ENCODE data around the gene HIVEP3. TPM values are rescaled to one million over a fixed set of nuclear protein-coding genes. Genes with fewer than 3 reads are reported as not detected.

The HIVEP3 gene
- total RNA-seq, 1 donor from 2014 or later, result 11.6 TPM

DNA sequence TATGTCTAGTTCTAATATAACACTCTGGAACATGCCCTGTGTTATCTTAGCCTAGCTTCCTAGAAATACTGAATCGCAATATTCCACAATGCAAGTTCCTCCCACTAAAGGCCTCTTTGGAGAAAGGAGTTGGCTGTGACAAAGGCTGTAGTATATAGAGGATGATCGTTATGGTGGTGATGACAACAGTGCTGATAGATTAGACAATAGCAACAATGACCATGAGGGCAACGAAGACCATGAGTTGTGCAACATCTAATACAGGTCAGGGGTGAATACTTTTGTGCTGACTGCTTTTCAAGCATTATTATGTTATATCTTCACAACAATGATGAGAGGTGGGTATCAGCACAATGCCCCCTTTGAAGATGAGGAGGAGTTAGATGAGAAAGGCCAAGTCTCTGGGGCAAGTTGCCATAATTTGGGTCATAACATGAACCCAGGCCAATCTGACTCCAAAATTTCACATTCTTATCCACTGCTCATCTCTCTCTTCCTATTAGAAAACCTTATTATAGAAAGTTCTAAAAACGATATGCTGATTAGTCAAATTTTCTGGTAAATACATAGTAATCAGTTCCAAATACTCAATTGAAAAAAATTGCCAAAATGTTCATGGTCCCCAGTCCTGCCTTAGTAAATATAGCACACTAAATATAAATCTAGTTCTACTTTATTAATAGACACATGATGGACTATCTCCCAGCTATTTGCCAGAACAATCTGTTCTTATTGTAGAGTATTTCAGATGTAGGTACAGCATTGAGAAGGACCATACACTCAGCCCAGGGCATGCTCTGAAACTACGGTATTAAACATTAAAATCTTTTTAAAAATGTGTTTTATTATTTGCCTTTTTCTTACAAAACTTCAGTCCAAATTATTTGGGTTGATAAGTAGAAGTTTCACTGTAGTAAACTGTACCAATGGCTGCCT, 37.5 kb downstream of the HIVEP3 start:
- no peak overlapping the region for H3K27ac ChIP-seq
- no peaks in the 10 kb centered on the region for H3K9me3 ChIP-seq
- no peak for DNase-seq
- no peak overlapping the region for H3K4me3 ChIP-seq
- peaks cover 21% of the 10 kb centered on the region for H3K4me1 ChIP-seq
- ATAC-seq, result no peak
- H3K36me3 ChIP-seq, result no peaks in the 10 kb centered on the region
- intact Hi-C loops (cut with DNase I), result no loop called here
- TF ChIP-seq, protein P1, sequence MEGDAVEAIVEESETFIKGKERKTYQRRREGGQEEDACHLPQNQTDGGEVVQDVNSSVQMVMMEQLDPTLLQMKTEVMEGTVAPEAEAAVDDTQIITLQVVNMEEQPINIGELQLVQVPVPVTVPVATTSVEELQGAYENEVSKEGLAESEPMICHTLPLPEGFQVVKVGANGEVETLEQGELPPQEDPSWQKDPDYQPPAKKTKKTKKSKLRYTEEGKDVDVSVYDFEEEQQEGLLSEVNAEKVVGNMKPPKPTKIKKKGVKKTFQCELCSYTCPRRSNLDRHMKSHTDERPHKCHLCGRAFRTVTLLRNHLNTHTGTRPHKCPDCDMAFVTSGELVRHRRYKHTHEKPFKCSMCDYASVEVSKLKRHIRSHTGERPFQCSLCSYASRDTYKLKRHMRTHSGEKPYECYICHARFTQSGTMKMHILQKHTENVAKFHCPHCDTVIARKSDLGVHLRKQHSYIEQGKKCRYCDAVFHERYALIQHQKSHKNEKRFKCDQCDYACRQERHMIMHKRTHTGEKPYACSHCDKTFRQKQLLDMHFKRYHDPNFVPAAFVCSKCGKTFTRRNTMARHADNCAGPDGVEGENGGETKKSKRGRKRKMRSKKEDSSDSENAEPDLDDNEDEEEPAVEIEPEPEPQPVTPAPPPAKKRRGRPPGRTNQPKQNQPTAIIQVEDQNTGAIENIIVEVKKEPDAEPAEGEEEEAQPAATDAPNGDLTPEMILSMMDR (IDR thresholded peaks at IDR 0.05), result no peak
- H3K27me3 ChIP-seq (ENCODE audit: low read depth), result no peaks in the 10 kb centered on the region

DNA sequence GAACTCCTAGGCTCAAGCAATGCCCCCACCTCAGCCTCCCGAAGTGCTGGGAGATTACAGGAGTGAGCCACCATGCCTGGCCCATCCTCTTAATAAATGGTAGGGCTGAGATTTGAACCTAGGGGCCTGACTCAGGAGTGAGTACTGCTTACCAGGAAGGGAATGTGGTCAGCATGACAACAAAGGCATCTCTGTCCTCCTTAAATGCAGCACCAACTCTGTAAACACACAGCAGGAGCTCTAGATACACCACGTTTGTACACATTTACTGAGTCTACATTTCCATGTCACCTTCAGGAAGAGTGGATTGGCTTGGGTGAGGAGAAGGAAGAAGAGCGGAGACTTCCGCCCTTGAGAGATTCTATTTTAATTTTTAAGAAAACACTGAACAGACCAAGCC, 38.5 kb downstream of the HIVEP3 start:
- Histone ChIP-seq H3K27me3 (ENCODE audit: low read depth) (no peaks in the 10 kb centered on the region), H3K4me3 (no peak overlapping the region), H3K36me3 (no peaks in the 10 kb centered on the region), H3K27ac (no peak overlapping the region), H3K9me3 (no peaks in the 10 kb centered on the region), H3K4me1 (peaks cover 29% of the 10 kb centered on the region)
- ATAC-seq (no peak), DNase-seq (no peak)
- intact Hi-C loops (cut with DNase I), result no loop called here
- TF ChIP-seq, protein P1 (IDR thresholded peaks at IDR 0.05), result no peak

DNA sequence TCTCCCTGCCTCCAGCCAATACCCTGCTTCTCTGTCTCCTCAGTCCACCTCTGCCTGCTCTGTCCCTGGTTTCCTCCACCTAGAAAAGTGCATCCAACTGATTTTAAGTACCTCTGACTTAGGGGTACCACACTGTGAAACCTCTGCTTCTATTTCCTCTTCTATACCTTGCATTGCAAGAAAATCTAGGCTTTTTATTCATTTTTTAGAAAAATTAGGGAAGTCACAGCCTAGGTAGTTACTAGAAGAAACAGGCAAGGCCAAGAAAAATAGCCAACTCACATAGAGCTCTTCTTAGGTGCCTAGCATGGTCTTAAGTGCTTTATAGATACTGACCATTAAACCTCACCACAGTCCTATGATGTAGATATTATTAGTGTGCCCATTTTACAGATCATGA, 39.1 kb downstream of the HIVEP3 start:
- ATAC-seq, result no peak
- DNase-seq, result no peak
- Histone ChIP-seq H3K4me1 (peaks cover 29% of the 10 kb centered on the region), H3K9me3 (no peaks in the 10 kb centered on the region), H3K27ac (no peak overlapping the region), H3K4me3 (no peak overlapping the region), H3K36me3 (no peaks in the 10 kb centered on the region), H3K27me3 (ENCODE audit: low read depth) (no peaks in the 10 kb centered on the region)
- intact Hi-C loops (cut with DNase I), result no loop called here
- TF ChIP-seq, protein P1 (IDR thresholded peaks at IDR 0.05), result no peak

DNA sequence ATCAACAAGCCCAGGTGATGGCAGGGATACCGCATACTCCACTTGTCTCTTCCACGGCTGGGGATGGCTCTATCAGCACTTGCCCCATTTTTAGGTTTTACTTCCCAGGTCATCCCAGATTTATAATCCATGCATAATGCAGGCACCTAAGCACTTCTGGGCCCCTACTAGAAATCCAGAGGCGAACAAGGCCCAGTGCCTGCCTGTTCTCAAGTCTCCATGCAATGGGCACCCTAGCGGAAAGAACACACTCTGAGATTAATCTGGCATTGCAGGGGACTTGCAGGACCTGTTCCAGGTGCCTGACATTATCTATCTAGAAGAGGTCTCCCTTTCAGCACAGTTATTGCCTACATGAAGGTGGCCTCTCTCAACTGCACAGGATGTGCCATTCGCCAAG, 39.8 kb downstream of the HIVEP3 start:
- TF ChIP-seq, protein P1 (IDR thresholded peaks at IDR 0.05), result no peak
- DNase-seq (no peak), ATAC-seq (no peak)
- Histone ChIP-seq H3K36me3 (no peaks in the 10 kb centered on the region), H3K27me3 (ENCODE audit: low read depth) (no peaks in the 10 kb centered on the region), H3K4me3 (no peak overlapping the region), H3K9me3 (no peaks in the 10 kb centered on the region), H3K27ac (no peak overlapping the region), H3K4me1 (peaks cover 29% of the 10 kb centered on the region)
- intact Hi-C loops (cut with DNase I), result no loop called here

DNA sequence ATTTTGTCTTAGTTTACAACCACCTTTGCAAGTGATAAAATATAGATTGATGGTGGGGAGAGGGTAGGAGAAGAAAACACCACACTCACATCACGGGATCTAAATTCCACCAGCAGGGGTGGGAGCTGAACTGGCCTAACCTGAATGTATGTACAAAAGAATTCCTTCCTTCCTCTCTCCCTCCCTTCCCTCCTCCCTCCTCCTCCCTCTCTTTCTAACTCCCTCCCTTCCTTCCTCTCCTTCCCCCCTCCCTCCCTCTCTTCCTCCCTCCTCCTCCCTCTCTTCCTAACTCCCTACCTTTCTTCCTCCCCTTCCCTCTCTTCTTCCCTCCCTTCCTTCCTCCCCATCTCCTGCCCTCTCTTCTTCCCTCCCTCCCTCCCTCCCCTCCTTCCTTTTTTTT, 40.2 kb downstream of the HIVEP3 start:
- ATAC-seq, result no peak
- Histone ChIP-seq H3K9me3 (no peaks in the 10 kb centered on the region), H3K27me3 (ENCODE audit: low read depth) (no peaks in the 10 kb centered on the region), H3K27ac (no peak overlapping the region), H3K36me3 (no peaks in the 10 kb centered on the region), H3K4me3 (no peak overlapping the region), H3K4me1 (peaks cover 29% of the 10 kb centered on the region)
- intact Hi-C loops (cut with DNase I), result no loop called here
- DNase-seq, result no peak
- TF ChIP-seq, protein P1 (IDR thresholded peaks at IDR 0.05), result no peak
